Posterior vena cava (tissue), 2 donors: ENCODE results near the gene CLDN25. TPM values are rescaled to one million over a fixed set of nuclear protein-coding genes. Genes with fewer than 3 reads are reported as not detected.

Source experiments
- DNase-seq: peaks from one replicate; pipeline ENCODE4 v3.0.0-alpha.2; 2020; ENCODE audit warnings: low spot score
- intact Hi-C, 2 donors: fragments of 100-400 bp; cut with DNase I; formaldehyde crosslinking; loops; one replicate each; pipeline versions ENCODE4 v1.14.1 to v1.14.2; 2022 to 2023
- total RNA-seq, 2 donors: library from RNA; stranded (reverse); fragmentation: NEBNext Ultra II Directional; extraction: Animal tissue kit (Norgen Biotek cat#: 25700); gene quantifications; one replicate each; pipeline ENCODE4 v1.2.1, GENCODE V29; 2021
- donor health status: DM: yes; HTN: yes; CAD: no.
- donor health status: DM: yes; HTN: yes; CAD: no.

Gene CLDN25
- total RNA-seq, 2 donors from 2014 or later = not detected

DNA sequence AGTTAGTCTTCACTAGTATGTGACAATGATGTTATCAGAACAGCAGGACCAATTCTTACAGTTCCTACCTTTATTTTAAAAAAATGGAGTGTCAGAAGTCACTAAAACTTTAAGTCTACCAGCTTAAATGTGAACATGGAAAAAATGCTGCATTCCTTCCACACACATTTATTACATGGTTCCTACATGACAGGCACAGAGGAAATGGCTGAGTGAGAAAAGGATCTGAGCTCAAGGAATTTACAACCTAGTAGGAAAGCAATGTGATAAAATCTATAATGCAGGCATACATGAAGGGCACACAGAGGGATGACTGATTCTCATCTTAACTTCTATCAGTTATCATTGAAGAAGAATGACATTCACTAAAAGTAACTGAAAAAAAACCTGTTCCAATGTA is 23.0 kb downstream of the CLDN25 start:
- intact Hi-C loops = no loop called here
- DNase-seq = no peak

DNA sequence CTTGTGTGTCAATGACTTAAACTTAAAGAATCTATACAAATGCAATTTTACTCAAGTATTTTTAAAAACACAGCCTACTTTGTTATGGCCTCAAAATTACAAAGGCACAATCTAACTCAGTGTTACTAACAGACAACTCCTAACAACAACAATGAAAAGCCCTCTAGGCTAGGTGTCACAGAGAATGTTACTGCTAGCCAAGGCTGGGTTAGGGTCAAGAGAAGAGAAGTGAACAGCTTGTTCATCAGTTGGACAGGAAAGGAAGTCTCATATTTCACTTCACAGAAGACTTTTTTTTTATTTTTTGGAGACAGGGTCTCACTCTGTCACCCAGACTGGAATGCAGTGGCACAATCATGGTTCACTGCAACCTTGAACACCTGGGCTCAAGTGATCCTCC is 26.0 kb downstream of the CLDN25 start:
- intact Hi-C loops = no loop called here

DNA sequence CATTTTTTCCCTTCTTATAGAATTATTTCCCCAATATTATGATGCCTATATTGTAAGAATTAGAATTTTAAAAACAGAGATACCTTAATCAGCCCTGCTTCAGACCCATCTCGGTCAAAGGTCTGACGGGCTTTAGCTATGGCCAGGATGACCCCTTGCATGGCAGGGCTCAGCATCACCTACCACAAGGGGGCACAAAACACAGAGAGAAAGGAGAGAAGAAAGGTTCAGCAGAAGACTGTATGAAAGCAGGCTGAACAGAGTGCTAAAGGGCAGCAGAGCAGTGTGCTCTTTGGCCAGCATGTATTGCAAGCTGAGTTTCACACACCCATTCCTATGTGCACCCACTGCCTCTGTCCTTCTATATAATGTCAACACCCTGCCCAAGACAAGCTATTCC is 26.8 kb downstream of the CLDN25 start:
- no peak for DNase-seq
- intact Hi-C loops = no loop called here

More for the DNA sequence above, 26.0 kb downstream of the CLDN25 start:
- no peak for DNase-seq

DNA sequence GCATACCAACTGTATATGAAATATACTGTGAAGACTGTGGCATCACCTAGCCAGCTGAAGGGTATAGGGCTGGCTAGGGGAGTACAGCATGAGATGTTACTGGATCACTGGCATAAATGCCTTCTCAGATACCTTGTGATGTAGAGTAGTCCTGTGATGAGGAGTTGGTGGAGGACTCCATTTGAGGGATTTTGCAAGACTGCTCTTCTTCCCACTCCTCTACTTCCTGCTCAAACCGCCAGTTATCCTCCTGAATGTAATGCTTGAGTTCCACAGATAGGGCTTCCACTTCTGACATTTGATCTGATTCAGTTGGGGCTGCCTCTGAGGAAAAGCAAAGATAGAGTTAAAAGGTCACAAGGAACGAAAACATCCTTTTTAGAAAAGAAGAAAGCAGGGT is 29.3 kb downstream of the CLDN25 start:
- intact Hi-C loops = no loop called here
- DNase-seq = no peak

DNA sequence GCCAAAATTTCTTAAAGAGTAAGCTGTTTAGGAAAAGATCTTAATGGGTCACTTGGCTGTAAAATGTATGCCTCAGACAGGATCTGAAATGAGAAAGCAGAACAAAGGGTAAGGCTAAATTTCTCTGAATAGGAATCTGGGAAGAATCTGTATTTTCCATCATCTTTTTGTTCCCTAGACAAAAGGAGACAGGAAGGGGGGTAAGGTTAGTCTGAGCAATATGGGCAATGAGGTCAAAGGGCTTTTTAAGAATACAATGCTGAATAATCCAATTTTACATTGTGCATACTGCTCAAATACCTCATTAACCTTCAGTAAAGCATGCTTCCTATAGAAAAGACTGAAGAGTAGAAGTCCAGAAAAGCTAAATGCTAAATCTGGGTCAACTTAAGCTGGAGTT is 34.6 kb downstream of the CLDN25 start:
- no peak for DNase-seq
- intact Hi-C loops = no loop called here

DNA sequence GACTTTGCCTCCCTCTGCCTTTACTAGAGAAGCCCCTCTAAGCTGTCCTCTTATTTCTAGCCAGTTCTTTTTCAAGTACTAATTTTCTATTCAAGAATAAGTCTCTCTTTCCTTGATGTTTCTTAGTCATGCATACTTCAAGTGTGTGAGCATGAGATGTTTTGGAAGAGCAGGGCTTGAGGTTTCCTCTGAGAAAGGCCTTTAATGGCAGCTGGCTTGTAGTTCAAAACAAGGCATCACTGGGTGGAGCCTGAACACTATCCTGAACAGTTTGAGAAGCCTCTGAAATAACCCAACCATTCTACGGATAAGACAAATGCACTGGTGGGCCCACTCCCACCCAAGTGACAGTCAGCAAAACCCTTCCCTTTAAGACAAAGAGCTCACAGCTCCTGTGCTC is 37.6 kb downstream of the CLDN25 start:
- intact Hi-C loops = no loop called here
- no peak for DNase-seq

DNA sequence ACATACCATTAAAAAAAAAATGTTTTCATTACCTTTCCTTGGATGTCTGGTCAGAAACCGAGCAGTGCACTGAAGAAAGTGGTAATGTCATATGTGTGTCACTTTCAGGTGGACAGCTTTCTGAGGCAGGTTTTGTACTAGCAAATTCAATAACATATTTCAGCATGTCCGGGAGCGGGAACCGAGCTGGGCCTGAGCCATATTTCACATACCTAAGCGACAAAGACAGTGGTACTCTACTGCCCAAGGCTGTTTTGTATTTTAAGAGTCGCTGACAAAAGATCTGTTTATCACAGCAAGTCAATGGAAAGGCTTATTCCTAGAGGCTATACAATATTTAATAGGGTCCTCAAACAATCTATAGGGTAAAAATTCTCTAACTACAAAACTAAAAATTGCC is 38.0 kb downstream of the CLDN25 start:
- intact Hi-C loops = no loop called here
- no peak for DNase-seq

DNA sequence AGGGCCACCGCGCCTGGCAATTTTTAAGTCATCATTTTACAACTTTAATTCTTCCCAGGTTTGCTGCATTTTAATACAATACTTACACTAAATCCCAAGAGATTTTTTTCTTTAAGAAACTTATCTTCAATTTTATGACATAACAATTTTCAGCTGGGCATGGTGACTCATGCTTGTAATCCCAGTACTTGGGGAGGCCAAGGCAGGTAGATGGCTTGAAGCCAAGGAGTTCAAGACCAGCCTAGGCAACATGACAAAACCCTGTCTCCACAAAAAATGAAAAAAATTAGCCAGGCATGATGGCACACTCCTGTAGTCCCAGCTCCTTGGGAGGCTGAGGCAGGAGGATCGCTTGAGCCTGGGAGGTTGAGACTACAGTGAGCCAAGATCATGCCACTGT is 38.8 kb downstream of the CLDN25 start:
- no peak for DNase-seq
- intact Hi-C loops = no loop called here

DNA sequence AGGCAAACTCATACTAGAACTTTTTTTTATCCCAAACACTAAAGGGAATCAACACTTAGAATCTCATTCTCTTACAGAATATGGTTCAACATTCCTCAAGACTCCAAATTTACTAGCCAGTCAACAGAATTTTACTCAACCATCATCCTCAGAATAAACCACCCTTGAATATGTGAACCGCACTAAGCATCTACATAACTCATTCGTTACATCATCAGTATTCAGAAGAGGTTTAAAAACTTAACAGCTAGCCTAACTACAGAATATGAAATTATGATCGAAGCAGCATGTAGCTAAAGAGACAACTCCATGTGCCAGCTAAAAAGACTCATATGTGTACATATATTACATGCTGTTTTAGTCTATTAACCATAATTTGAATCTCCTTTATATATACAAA is 47.9 kb downstream of the CLDN25 start:
- DNase-seq = no peak
- intact Hi-C loops = no loop called here

DNA sequence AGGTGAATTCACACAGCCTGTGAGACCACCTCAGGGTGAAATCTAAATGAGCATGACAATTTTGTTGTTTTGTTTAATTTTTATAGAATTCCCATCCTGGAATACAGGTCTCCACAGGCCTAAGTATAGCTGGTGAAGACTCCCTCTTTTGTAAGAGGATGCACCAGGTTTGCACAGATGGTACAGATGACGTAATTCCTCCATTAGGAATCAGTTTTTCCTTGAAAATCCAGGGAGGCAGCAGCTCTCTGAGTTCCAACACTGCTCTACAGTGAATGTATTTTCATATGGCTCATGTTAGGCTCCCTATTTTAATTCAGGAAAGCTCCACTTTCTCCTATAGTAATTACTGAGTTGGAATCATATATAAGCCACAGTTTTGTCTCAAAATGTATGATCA is 48.6 kb downstream of the CLDN25 start:
- intact Hi-C loops = no loop called here
- DNase-seq = no peak

DNA sequence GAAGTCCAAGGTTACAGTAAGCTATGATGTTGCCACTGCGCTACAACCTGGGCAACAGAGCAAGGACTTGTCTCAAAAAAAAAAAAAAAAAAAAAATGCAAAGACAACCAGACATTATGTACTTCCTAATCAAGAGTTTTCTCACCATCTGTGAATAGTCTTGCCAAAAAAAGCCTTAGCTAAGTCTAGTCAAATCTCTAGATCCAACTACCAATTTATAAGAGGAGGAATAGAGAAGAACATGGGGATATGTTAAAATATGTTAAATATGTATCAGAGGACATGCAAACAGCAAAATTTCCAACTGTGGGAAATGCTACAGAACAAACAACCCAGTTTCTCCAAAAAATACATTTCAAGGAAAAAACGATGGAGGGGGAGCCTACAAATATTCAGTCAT is 50.2 kb downstream of the CLDN25 start:
- intact Hi-C loops = no loop called here
- no peak for DNase-seq

Other genes starting within 250 kb of the CLDN25 start
- gene TMPRSS5, start 73.5 kb upstream of the CLDN25 start, total RNA-seq = under 1 TPM; 0.51 to 0.76 TPM
- gene ZW10, start 6.1 kb upstream of the CLDN25 start, total RNA-seq = 10 to 100 TPM in 1 of 2 donors, 1 to 10 TPM in 1; 9.6 to 10.5 TPM
- gene USP28, start 95.8 kb downstream of the CLDN25 start, total RNA-seq = 10 to 100 TPM; 14.2 to 23.1 TPM
- gene HTR3B, start 125.0 kb downstream of the CLDN25 start, total RNA-seq = not detected
- gene HTR3A, start 195.3 kb downstream of the CLDN25 start, total RNA-seq = not detected